Keratinocyte (primary cell): Measurements from ENCODE around the gene SLC25A42.

Experiments
- CTCF ChIP-seq, 3 experiments: IDR thresholded peaks in 1 of 3; conservative IDR thresholded peaks in 1 of 3; optimal IDR thresholded peaks in 1 of 3; 2 replicates in 2 of 3; 3 replicates in 1 of 3; pipeline versions ENCODE3 to v1.5.1; 2011; ENCODE audit warnings: low read length in 3 of 3, mild to moderate bottlenecking in 3 of 3, moderate library complexity in 2 of 3, control low read depth in 1 of 3, inconsistent platforms in 1 of 3; ENCODE audit not compliant: insufficient read depth in 2 of 3; ENCODE audit errors: extremely low read depth in 1 of 3
- EZH2 ChIP-seq: IDR thresholded peaks from one replicate; pipeline ENCODE4 v1.6.1; 2012; ENCODE audit warnings: inconsistent platforms, mild to moderate bottlenecking, low read length, moderate library complexity

- TF ChIP-seq CTCF (optimal IDR thresholded peaks at IDR 0.05 in 1 of 3, IDR thresholded peaks at IDR 0.05 in 1 of 3, conservative IDR thresholded peaks at IDR 0.05 in 1 of 3; ENCODE audit: extremely low read depth in 1 of 3, insufficient read depth in 2 of 3, low read length in 3 of 3) (peak in 1 of 3 experiments; percentile 21), EZH2 (no peak)
These were observed 49.3 kb downstream of the SLC25A42 start for GRCh38 chr19:19113040-19113626.
